ENCODE data around the gene PAX9.
A peak's percentile ranks its signal among the peaks of the same experiment; 100 is the strongest.

PAX9 gene

DNA sequence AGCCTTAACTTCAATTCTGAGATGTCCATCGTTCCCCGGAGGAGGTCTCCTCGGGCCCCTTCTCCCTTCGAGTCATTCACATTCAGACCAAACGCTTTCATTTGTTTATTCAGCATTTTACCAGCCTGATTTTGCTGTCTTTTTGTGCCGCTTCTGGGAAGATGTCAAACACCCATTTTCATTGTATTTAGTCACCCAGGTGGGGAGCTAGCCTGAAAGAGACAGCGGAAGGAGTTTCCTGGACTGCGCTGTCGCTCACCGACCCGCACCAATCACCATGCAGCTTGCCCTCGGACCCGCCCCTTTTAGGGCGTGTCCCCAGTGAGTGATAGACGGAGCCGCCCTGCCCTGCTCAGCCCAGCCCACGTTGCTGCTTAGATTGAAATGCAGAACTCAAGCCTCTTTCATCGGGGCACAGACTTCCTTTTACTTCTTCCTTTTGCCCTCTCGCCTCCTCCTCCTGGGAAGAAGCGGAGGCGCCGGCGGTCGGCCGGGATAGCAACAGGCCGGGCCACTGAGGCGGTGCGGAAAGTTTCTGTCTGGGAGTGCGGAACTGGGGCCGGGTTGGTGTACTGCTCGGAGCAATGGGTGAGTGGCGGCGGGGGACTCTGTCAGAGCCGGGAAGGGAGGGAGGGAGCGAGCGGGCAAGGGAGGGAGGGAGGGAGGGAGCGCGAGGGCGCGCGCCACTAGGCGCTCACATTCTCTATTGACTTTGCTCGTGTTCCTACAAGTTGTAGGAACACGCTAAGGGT lies at the start of gene PAX9:
Gene PAX9 (plus strand): TSS at position 355 of the 752 bp plus-strand sequence. CDS start 230 bp downstream, at position 585.
- peak; percentile 91 for DNase-seq

DNA sequence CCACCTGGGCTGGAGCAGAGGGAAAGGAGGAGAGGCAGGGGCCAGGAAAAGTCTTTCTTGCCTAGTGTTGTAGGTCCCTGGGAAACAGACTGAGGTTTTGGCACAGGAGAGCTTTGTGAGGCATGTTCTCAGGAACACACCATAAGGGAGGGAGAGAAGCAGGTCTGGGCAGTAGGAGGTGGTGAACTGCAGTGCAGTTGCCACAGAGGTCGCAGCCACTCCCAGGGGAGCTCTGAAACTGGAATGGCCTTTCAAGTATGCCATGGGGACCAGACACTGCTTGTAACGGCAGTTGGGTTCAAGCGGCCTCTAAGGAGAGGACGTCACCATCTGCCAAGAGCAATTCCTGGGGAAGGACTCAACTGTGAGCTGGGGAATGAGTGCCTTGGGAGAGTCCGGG lies 43.8 kb upstream of the PAX9 start:
- no peak for DNase-seq

DNA sequence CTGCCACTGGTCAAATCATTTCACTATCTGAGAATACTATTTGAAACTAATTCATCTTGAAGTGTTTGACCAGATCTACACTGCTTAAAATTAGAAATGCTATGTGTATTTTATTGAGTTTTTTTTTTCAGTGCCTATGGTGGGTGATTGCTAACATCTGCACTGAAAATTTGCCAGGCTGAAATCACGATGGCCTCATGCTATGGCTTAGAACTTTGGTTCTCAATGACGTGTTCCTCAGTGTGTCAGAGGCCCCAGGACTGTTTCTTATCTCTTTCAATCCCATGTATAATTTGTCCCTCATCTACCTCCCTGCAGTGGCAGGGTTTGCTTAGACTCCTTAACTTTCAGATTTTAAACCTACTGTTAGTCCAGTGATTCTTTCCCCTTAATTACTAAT lies 43.0 kb upstream of the PAX9 start:
- no peak for DNase-seq

DNA sequence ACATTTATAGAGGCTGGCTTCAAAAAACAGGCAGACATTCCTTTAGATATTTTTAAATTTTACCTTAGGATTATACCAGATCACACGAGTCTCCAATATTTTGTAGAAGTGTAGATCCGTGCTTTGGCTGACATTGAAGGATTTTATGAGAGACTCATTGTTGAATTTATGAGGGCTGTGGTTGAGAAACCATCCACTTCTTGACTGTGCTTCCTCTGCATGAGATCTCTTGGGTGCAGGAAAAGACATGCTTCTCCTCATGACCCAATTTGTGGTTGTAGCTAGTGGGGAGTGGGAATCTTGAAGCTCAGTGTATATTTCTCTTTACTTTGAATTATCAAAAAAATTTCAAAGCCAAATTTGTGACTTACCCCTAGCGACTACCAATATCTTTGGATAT lies 42.5 kb upstream of the PAX9 start:
- DNase-seq, result no peak

DNA sequence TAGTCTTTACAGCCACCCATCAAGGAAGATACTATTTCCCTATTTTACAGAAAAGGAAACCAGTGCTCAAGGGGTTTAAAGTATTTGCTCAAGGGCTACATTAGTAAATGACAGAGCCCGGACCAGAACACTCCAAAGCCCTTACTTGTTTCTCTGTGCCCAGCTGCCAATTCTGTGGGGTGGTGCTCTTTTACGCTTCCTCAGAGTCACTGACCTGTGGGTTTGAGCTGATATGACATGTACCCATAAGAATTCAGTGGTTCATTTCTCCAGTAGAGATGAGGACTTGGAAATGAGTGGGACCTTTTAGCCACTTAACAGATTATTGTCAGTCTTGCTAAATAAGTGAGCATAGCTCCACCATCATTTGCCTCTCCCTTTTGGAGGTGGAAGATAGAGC lies 41.8 kb upstream of the PAX9 start:
- DNase-seq, result no peak

DNA sequence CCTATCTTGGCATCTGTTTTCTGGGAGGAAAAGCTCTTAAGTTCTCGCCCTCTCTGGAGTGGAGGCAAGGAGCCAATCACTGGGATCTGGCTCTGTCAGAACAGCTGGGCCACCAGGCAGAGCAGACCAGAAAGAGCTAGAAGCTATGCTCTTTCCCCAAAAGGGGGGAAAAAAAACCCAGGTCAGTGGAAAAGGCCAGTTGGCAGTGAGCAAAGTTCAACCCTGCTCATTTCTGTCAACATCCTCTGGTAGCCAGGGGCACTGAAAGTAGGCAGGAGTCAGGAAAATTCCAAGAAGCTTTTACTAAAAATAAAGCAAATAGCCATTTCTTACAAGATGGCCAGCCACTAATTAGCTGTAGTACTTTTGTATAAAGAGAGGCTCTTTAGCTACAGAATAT lies 36.6 kb upstream of the PAX9 start:
- no peak for DNase-seq

DNA sequence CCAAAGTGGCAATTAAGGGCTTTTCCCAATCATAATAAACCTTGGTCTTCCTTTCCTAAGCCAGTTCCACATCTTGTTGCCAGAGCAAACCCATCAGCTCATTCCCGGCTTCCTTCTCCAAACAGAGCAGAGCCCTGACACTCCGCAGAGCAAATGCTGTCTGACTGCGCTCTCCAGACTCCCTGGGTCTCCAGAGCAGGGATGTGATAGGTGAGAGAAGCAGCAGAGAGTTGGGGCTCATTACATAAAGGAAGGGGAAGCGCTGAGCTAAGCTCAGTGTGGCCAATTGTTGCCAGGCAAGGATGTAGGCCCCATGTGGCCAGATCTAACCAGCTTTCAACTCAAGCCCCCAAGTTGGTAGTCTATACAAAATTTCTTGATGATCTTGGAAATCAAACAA lies 36.2 kb upstream of the PAX9 start:
- DNase-seq, result no peak

DNA sequence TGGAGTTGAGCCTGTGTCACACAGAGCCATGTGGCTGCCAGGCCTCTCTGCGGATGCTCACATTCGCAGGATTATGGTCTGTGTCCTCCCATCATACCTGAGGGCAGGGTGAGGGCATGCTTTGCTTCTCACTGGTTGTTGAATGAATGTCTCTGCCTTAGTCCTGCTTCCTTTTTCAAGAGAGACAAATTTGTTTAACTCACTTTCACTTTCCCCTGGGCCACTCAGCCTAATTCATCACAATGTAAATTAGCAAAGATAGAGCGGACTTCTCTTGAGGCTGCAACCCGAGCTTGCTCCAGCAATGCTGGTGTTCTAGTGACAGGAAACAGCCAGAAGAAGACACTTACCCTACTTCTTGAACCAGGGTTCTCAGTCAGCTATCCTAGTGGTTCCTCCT lies 35.5 kb upstream of the PAX9 start:
- no peak for DNase-seq

DNA sequence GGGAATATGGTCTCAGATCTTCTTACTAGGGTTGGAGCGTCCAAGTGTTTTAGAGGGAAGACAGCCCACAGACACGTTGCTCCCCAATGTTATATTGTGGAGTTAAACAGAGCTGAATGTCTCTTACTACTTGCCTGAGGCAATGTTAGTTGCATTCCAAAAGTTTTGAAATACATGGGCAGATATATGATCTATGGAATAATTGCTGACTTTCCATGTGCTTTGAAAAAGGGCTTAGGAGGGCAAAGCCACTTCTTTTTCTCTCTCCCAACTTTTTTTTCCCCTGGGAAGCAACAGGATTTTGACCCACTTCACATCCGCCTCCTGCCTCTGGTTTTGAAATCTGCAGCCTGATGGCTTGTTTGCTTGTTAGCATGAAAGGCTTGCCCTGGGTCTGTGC lies 33.7 kb upstream of the PAX9 start:
- DNase-seq, result no peak

DNA sequence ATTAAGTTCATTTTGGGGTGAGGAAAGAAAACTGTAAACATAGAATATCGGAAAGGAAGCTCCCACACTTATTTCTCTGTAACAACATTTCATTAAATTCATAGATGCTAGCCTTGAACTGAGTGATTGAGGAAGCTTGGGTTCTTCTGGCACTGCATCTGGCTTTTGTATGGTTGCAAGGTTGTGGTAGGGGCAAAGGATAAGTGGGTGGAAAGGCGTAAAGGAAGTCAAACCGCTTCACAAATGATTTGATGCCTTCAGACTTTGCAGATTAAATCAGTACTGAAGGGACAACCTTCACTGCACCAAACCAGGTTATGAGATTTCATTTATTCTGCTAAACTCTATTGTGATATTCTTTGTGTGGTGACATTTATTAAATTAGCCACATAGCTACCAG lies 28.1 kb upstream of the PAX9 start:
- no peak for DNase-seq

DNA sequence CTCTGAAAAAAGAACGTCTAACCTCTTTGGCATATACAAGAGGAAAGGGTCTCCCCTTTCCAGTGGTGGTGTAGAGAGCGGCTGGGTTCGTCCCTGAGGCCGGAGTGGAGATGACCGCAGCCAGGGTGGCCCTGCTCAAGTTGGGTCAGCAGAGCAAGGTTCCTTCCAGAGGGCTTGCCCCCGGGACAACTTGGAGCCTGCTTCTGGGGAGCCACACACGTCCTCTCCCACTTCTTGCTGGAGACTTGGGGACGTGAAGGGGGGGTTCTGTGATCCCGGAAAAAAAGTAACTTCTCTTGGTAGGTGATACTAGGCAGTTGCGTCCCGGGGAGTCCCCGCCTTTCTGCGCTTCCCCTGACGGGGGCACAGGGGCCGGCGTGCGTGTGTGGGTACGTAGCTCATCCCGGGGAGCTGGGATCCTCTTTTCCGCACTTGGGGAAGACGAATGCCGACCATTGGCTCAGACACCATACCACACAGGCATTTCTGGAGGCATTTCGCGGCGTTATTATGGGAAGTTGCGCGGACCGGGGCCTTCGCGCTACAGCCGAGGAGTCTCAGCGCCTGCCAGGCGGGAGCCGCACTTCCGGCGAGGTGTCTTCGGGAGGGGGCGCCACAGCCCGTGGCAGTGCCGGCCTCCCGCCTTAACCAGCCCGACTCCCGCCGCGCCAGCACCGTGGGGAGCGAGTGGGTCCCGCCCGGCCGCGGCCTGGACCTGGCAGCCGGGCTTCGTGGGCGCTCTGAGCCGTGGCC lies 14.8 kb upstream of the PAX9 start:
- peak; percentile 49 for DNase-seq

DNA sequence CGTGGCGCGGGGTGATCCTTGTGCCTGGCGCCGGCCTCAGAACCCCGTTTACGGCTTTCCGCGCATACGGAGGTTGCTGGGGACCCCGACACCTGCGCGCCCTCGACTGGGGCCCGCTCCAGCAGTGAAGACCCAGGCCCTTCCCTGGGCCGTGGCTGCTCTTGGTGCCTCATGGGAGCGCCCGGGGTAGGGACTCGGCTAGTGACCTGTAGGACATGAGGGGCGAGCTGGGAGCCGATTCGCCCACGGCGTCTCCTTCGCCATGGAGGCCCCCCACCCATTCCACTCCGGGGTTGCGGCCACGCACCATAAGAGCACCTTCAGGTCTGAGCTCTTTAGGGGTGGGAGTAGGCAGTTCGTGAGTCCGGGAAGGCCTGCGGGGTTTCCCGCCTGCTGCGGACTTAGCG lies 14.2 kb upstream of the PAX9 start:
- DNase-seq, result peak; percentile 51

DNA sequence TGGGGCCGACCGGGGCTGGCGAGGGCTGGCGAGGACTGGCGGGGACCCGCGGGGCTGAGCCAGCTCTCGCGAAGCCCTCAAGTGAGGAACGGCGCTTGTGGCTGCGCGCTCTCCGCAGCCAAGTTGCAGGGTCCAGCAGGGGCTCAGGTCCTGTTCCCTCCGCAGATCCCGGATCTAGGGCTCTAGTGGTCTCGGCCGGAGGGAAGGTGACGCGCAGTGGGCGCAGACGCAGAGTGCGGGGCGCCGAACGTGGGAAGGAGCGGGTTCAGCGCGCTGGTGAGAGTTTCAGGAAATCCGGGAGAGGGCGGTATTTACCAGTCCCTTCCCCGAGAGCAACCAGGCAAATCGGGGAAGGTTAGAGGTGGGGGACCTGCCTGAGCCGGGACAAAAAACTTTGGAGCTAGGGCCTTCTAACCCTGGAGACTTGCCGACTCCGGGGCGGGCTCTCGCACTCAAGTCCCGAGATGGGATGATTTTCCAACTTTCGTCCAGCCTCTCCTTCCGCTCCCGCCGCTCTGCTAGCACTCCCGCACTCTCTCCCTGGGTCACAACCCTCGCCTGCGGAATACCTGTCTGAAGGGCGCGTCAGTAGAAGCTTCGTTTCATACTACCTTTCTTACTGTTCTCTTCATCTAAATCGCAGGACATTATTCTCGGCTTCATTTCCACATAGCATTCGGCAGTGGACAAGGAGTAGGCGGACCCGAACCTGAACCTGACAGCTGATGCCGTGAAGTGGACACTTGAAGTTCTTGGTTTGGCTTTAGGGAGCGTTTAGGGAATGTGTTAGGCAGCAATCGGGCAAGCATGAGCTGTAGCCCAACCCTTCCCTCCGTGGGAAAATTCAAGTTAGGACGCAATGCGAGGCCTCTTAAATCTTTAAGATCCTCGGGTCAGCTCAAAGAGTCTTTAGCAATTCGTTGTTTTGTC lies 13.6 kb upstream of the PAX9 start:
- DNase-seq, result peak; percentile 59

DNA sequence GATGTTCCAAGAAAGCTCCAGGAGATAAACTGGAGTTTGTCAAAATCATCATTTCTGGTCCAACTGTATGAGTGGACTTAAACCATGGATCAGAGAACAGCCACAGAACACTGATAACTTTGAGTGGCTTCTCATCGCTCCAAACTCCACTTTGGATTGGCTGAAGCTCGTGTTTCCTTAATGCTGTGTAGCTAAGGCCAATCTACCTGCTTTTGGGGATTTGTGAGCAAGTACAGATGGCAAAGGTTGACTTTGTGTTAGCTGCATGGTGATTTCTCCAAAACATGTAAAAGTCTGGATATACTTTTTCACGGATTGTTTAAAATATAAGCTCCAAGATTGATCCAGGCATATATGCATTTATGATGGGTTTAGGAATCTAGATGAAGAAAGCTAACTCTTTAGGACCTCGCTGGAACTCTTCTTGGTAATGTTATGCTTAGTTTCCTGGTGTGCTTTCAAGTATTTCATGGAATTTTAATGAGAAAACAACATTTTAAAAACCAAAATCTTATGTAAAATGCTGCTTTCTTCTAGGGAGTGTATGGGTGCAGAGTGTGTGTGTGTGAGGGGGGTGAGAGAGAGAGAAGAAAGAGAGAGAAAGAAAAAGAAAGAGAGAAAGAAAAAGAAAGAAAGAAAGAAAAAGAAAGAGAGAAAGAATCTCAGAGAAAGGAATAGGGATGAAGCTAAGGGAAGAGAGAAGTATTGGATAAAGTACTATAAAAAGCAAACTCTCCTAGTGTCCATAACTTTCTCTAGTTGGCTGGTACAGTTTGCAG lies 11.6 kb upstream of the PAX9 start:
- no peak for DNase-seq

DNA sequence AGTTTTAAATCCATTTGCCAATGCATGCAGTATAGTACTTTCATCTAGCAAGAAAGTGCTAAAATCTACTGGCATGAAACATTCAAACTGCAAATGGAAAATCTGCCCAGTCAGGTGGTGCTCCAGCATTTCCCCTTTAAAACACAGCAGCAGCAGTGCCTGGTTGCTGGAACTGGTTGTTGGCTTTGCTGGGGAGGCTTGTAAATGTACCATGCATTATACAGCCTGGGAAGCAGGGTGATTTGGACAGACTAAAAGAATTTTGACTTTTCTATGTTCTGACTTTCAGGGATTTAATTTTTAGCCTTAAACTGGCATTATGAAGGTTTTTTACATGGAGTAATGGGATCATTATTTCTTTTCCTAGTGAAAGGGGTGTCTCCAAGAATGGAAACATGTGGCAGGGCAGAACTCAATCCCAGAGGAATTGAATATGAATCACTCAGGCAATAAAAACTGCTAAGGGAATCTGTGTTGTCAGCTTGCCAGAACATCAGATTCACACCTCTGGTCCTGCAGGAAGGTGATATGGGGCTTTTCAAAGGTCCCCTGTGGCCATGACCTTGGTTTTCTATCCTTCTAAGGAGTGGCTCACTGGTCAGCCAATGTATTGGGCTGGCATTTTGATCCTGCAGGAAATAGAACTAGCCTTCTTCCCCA lies 9.0 kb upstream of the PAX9 start:
- DNase-seq, result no peak

DNA sequence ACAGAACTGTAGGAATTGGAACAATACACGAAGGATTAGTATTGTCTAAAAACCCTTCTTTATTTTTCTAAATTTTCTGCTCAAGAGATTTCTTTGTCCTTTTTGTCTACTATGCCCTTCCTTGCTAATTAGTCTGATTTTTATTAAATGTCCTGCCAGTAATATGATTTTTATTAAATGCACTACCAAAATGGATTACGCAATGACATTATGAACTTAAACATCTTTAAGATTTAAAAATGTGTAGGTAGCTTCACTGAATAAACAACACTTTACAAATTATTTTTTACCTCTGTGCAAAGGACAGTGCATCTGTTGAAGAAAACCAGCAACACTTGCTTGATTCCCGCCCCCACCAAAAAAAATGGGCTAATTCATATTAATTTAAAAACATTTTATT lies 8.2 kb upstream of the PAX9 start:
- no peak for DNase-seq

DNA sequence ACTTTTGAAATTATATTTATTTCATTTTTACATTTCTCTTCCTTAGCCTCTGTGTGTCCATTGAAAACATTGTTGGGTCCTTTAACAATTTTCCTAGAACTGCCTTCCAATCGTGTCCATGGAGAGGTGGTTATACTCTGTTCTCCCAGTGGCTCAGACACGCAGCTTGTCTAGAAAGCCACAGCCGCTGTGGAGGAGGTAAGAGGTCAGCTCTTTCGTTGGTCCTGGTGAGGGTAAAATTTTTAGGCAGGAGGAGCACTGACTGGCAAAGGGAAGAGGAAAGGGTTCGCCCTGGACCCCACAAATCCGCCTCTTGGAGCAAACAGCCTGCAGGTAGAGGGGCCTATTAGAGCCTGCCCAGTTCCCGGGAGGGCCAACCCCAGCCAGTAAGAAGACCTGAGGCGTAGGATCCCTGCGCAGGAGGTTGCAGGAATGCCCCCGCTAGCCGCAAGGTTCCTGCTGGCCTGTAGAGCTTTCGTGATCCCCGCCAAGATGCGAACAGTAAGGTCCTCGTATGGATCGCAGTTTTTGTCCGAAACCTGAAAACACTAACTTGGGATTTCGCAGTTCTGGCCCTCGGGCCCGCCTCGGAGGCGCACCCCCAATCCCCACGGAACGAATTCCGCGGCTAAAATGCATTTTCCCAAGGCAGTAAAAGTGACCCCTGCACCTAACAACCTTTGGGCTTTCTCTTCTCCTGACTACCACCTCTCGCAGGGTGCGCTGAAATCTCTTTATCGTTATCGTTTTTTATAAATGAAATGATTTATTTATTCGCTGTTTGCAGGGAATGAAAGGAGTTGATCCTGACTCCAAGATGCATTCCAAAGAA lies 7.5 kb upstream of the PAX9 start:
- no peak for DNase-seq

DNA sequence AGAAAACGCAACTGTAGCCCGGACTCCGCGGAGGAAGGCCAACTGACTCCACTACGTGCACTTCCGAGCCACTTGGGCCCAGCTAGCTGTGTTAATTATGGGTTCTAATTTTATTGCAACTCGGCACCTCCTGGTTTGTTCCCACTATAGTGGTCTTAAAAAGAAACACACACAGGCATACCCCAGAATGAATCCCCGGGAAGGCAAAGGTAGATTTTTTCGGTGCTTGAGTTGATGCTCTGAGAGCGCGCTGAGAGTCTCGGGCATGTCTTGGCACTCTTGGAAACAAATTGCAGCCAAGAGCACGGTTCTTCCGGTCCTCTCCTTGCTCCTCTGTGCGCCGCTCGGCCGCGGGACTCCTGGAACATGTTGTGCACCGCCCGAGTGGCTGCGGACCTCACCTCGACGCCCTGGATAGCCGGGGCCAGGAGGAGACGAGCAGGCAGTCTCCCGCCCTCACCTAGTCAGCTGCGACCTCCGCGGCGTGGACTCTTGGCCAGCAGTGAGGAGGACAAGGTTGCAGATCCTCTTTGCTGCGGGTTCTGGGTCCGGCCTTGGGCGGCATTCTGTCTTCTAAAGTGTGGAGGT lies 6.8 kb upstream of the PAX9 start:
- no peak for DNase-seq

DNA sequence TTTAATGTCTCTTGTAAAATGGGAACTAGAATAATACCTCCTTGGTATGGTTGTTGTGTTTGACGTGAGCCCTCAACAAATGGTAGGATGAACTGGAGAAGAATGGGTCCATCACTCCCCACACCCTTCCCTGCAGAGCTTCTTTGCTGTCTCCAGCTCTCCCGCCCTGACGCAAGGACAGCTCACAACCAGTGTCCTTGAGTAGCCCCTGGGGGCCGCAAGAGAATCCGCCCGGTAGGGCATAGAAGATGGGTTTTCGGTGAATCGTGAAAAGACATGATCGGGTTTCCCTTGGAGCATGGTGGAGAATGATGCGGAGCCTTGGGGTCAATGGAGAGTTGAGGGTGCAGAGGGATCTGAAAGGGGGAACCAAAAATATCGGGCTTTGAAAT lies 6.1 kb upstream of the PAX9 start:
- no peak for DNase-seq

DNA sequence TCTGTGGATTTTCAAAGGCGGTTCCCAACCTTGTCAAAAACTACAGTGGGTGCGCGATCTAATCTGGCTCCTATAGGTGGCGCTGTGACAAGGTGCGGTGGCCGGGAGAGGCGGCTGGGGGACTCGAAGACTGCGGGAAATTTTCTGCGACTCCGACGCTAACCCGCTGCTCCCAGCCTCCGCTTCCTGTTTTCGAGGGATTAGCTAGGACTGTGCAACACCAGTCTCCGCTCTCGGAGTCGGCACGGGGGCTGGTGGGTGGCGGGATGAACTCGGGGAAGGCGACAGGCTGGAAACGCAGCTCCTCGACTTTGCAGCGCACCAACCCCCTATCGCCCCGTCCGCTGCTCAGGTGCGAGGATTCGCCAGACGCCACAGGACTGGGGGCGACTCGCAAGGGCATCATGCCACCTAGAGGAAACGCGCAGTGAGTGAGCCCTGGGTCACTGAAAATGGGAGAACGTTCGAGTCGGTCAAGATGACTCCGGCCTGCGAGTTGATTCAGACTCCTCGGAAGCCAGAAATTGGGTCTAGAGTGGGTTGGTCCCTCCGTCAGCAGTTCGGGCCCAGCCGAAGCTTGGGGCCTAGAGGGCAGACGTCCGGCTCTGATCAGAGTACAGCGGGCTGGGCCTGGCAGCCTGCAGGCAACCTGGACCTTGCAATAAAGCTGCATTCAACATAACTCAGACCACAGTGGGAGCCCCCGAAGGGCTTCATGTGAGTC lies 5.5 kb upstream of the PAX9 start:
- DNase-seq, result no peak

All from NCI-H146 (cell line).